Measurements from ENCODE around the gene BCR. TPM values are rescaled to one million over a fixed set of nuclear protein-coding genes. Genes with fewer than 3 reads are reported as not detected.

The BCR gene
- total RNA-seq = 10 to 100 TPM; 54.5 to 55.6 TPM

GRCh38 chr22:23180301-23180892, at the start of gene BCR:
Gene BCR, plus strand, starts transcription at chr22:23180509. Its CDS starts 452 bp downstream, at chr22:23180961.

GRCh38 chr22:23144932-23145877, 35.1 kb upstream of the BCR start, which contains the start of gene RAB36:
Gene RAB36, plus strand, starts transcription at chr22:23145477. Its CDS starts 1,140 bp downstream, at chr22:23146617.

Other genes with a start within 250 kb of the BCR start
- gene GNAZ, start 110.0 kb upstream of the BCR start, total RNA-seq = under 1 TPM; 0.14 to 0.18 TPM
- gene RSPH14, start 38.5 kb upstream of the BCR start, total RNA-seq = under 1 TPM in 1 of 2 experiments, not detected in 1; 0.51 TPM
- gene RAB36, start 35.0 kb upstream of the BCR start, total RNA-seq = under 1 TPM; 0.15 to 0.22 TPM

All from activated naive CD4-positive, alpha-beta T cell treated with anti-CD3 and anti-CD28 coated beads, Interleukin-2, amount 10 ng/mL, durations not matched to agents 5 hours and 36 hours (primary cell).